Activated naive CD4-positive, alpha-beta T cell (primary cell): ENCODE measurements around the gene ALG14.
"Not testable (repeated sequence)": the region's sequence is repeated elsewhere in the genome, so short reads cannot be mapped to it uniquely, and the experiment has no call there.

Source experiments
- DNase-seq, 4 experiments: peaks; one replicate each; lab custom pipeline; 2025; lab: John Stamatoyannopoulos, UW

The ALG14 gene

DNA sequence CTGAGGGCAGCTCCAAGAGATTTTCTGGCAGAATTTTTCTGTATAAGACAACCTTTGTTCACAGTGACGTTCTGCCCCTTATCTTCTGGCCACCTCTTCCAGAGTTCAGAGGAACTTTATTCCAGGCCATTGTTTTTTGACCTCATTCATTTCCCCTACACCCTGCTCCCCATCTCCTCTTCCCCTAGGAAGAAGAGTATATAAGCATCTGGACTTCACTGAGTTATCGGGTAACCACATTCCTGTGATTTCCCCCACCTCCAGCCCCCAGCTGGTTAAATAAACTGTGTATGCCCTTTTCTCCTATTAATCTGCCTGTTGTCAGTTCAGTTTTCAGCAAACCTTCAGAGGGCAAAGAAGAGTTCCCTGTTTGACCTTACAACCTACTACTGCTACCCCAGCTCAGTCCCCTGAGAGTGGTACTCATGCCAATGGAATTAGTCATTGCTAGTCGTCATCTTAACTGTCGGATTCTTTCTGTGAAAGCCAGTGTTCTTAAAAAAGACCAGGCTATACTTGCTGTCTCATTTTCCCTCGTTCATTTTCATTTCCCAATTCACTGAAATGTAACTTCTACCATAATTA lies 14.3 kb upstream of the ALG14 start:
- no peak for DNase-seq

DNA sequence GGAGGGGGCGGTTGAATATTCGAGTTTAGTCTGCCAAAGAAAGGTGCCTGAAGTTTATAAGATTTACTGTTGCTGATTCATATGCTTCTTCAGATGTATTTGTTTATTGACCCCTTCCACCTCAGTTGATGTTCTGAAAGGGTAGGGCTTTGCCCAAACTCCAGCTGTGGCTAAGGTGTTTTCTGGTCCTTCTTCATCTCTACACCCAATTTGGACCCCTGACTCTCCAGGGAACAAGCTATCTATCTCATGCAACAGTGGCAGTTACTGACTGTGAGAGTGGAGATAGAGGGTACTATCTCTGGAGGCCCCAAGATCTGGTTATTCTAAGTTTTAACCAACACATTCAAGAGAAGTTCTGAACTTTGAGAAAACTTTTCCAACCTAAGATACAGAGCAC lies 12.6 kb upstream of the ALG14 start:
- DNase-seq: no peak

GRCh38 chr1:95084317-95085176 lies 11.8 kb upstream of the ALG14 start:
- DNase-seq: peak in 1 of 4 experiments; percentile 1

GRCh38 chr1:95080879-95081278 lies 8.1 kb upstream of the ALG14 start:
- no peak for DNase-seq

- no peak for DNase-seq
Measured at GRCh38 chr1:95080446-95080845, 7.7 kb upstream of the ALG14 start.

DNA sequence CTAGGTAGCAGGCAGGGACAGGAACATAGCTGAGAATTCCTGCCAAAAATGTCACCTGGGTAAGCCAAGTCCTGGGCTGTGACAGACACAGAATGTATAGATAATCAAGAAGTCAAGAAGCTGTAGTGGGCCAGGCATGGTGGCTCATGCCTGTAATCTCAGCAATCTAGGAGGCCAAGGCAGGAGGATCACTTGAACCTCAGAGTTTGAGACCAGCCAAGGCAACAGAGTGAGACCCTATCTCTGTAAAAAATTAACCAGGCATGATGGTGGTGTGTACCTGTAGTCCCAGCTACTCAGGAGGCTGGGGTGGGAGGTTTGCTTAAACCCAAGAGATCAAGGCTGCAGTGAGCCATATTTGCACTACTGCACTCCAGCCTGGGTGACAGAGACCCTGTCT lies 3.3 kb upstream of the ALG14 start:
- DNase-seq: no peak

DNA sequence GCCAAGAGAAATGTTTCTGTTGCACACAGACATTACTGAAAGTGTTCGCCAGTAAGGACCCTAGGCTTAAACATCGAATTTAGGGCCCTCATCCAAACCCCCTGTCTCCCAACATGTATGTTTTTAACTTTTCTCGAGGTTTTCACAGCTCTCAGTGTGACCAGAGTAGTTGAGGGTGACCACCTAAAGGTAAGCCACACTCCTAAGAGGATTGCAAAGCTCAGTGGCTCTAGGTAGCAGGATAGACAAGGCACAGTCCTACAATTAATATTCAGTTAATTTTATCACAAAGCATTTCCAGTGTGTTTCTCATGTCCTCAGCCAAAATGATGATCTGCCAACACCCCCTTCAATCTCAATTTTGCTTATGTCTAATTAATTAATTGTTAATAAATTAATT lies 695 bp upstream of the ALG14 start:
- no peak for DNase-seq

DNA sequence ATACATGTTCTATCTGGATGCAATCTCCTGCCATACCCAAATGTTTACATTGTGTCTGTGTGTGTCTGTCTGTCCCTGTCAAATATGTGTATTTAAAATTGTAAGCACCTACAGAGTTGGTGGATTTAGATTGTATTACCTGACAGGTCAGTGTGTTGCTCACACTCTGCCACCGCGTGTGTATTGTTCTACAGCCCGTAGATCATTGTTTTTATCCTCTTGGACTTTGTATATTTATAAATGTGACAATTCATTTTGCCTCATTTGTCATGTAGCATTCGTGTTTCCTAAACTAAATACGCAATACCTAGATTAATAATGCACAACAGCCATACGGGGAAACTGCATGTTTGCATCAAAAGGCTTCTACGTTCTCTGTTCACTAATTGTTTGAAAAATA lies 634 bp downstream of the ALG14 start:
- DNase-seq: no peak

- no peak for DNase-seq
Measured at GRCh38 chr1:95071539-95071938, 1.2 kb downstream of the ALG14 start.

DNA sequence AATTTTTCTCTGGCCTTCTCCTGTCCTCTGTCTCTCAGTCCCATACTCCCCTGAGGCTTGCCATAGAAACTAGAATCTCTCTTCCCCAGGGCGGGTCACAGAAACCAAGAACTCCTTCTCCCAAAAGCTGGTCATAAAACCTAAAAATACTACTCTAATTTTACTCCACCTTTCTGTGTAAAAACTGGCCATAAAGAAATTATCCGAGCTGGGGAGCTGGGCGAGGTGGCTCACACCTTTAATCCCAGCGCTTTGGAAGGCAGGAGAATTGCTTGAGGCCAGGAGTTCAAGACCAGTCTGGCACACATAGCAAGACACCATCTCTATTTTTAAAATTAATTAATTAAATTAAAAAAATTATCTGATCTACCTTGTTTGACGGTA lies 3.0 kb downstream of the ALG14 start:
- no peak for DNase-seq

DNA sequence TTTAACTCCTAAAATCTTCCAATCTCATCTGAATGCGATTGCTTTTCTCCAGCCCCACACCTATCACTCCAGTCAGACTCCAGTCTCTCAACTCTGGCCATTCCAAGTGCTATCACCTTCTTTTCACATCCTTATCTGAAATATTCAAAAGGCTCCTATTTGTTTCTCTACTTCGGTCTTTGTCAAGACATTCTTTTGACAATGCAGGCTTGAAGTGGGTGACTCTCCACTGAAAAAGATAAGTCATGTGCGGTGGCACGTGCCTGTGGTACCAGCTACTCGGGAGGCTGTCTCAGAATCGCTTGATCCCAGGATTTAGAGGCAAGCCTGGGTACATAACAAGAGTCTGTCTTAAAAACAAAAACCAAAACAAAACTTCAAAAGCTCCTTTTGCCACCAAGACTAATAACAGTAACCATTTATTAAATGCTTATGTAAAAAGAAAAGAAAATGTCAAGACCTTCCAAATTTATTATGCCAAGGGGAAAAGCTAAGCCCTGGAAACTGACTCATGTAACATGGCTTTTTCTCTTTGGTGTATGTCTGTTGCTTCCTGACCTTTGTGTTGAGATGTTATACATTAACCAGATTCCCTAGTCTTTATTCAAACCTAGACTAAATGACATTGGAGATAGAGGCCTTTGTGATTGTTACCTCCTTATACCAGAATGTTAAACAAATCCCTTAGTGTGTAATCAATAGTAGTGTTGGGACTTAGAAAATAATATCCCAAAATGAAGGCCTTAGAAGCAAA lies 3.6 kb downstream of the ALG14 start:
- no peak for DNase-seq

DNA sequence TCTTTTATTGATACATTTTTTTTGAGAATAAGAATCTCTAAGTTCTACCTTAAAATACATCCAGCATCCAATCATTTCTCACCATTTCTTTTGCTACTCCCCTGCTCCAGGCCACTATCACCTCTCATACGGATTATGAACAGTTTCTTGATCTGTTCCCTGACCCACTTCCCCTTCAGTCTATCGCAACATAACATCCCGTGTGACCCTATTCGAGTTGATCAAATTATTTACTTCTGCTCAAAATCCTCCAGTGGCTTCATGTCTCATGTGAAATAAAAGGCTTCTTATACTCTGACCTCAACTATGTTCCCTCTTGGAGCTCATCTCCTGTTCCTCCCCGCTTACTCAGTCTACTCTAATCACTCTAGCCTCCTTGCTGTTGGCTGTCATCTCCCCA lies 5.2 kb downstream of the ALG14 start:
- no peak for DNase-seq

DNA sequence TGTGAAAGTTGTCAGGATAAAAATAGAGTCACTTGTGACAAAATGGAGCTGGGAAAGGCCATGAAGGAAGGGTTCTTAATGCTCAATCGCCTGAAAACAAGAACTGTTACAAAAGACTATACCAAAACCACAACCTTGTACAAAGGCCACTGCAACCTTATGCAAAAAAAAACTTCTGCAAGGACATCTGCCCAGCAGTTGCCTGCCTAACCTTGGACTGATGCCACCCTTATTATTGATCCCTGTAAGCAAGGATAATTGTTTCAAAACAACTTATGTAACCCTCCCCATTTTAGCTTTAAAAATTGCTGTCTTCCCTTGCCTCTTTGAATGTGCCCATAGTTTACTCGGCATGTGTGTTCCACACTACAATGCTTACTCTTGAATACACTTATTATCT lies 5.7 kb downstream of the ALG14 start:
- DNase-seq: no peak

DNA sequence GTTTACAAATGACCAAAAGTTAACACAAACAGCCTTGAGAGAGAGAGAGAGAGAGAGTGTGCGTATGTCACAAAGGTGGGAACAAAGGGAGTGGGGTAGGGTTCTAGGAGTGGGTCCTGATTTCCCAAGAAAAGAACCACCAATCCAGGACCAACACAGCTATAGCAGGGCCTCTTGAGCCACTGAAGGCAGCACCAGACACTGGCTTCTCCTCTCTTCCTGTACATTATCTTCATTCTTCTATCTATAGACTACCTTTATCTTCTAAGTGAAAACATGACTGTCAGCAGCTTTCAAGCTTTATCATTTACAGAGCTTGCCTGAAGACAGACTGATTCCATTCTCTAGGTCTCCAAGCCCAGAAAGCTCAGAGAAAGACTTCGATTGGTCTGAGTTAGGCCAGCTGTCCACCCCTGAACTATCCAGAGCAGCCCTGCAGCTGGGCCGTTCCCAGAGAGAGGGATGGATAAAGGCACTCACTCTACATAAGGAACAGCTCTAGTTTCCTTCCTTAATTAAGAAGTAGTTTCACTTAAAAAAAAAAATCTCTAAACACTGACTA lies 11.2 kb downstream of the ALG14 start:
- DNase-seq: no peak

DNA sequence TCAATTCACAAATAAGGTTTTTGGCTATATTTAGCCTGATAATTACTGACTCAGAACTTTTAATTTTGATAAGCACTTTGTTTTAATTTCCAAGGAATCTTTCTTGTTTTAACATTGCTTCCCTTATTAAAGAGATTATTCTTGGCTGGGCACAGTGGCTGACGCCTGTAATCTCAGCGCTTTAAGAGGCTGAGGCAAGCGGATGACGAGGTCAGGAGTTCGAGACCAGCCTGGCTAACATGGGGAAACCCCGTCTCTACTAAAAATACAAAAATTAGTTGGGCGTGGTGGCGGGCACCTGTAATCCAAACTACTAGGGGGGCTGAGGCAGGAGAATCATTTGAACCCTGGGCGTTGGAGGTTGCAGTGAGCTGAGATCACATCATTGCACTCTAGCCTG lies 13.8 kb downstream of the ALG14 start:
- DNase-seq: no peak

GRCh38 chr1:95057351-95057750 lies 15.4 kb downstream of the ALG14 start:
- DNase-seq: no peak

- no peak for DNase-seq
Measured at GRCh38 chr1:95049935-95050334, 22.8 kb downstream of the ALG14 start.

GRCh38 chr1:95048317-95048716 lies 24.4 kb downstream of the ALG14 start:
- no peak for DNase-seq

DNA sequence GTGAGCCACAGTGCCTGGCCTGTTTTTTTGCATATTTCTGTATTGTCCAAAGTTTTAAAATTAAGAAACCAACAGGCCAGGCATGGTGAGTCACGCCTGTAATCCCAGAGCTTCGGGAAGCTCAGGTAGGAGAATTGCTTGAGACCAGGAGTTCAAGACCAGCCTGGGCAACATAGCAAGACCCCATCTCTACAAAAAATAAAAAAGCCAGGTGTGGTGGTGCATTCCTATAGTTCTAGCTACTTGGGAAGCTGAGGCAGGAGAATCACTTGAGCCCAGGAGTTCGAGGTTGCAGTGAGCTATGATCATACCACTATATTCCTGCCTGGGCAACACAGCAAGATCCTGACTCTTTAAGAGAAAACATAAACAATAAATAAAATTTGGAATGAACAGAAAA lies 25.1 kb downstream of the ALG14 start:
- not testable (repeated sequence) for DNase-seq

GRCh38 chr1:95046359-95046758 lies 26.4 kb downstream of the ALG14 start:
- no peak for DNase-seq

DNA sequence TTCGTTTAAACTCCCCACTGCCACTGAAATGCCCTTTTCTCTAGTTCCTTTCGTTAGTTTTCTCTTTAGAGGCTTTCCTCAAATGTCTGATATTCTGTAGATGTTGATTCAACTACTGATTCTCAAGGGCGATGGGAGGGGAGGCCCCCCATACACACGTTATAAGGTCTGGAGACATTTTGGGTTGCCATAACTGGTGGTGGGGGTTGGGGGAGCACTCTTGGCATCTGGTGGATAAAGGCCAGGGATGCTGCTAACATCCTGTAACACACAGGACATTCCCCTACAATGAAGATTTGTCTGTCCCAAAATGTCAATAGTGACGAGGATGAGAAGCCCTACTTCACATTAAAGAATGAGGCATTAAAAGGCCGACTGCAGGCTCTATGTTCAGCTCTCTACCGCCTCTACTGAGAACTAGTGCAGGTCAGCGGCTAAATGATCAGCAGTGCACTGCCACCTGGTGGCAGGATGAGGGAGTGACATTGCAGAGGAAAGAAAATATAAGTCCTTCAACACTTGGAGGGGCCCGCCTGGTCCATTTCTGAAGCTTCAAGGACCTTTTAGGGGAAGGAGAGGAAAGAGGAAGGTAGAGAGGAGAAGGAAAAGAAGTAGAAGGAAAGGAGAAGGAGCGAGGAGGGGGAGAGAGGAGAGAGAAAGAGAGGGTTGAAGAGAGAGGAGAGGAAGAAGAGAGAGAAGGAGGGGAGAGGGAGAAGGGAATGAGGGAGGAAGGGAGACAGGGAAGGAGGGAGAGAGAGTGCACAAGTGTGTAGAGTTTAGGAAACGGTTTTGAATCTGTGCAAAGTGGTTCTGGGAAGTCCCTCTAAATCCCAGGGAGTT lies 29.4 kb downstream of the ALG14 start:
- DNase-seq: peak; percentile 23 to 69 (median 56)

- DNase-seq: no peak
Measured at GRCh38 chr1:95042286-95042685, 30.5 kb downstream of the ALG14 start.
